Activated CD4-positive, alpha-beta memory T cell treated with anti-CD3 and anti-CD28 coated beads for 36 hours (primary cell): ENCODE data around the gene KCNJ18. TPM values are rescaled to one million over a fixed set of nuclear protein-coding genes. Genes with fewer than 3 reads are reported as not detected.
"Not testable (repeated sequence)": the region's sequence is repeated elsewhere in the genome, so short reads cannot be mapped to it uniquely, and the experiment has no call there.

Source experiments
- CTCF ChIA-PET: fragments of 350-600 bp; sonication (Branson Sonifier 250); formaldehyde crosslinking; loops from one replicate; lab custom pipeline; 2021; ENCODE audit warnings: antibody characterized with exemption, inconsistent platforms; lab: Charles Lee
- POLR2A ChIA-PET: fragments of 350-600 bp; sonication (Branson Sonifier 250); formaldehyde crosslinking; loops from one replicate; lab custom pipeline; 2021; ENCODE audit warnings: antibody characterized with exemption; lab: Charles Lee
- DNase-seq: peaks from one replicate; pipeline ENCODE4 v3.0.0-alpha.2; 2020
- H3K27ac Mint-ChIP-seq: one replicate; pipeline ENCODE4 v1.8.0; 2021; ENCODE audit warnings: mixed read lengths
- H3K27me3 Mint-ChIP-seq: one replicate; pipeline ENCODE4 v1.8.0; 2021; ENCODE audit warnings: mixed read lengths
- H3K36me3 Mint-ChIP-seq: one replicate; pipeline ENCODE4 v1.8.0; 2021; ENCODE audit warnings: mixed read lengths
- H3K4me1 Mint-ChIP-seq: one replicate; pipeline ENCODE4 v1.8.0; 2021; ENCODE audit warnings: low read depth, mixed read lengths
- H3K4me3 Mint-ChIP-seq: one replicate; pipeline ENCODE4 v1.8.0; 2021; ENCODE audit warnings: mild to moderate bottlenecking, mixed read lengths
- H3K9me3 Mint-ChIP-seq: one replicate; pipeline ENCODE4 v1.8.0; 2021; ENCODE audit warnings: mixed read lengths
- intact Hi-C: fragments of 100-400 bp; cut with micrococcal nuclease; formaldehyde crosslinking; loops from one replicate; pipeline ENCODE4 v1.15.1; 2023
- total RNA-seq, 2 experiments: library from RNA; stranded (reverse); gene quantifications; one replicate each; pipeline ENCODE4 v1.2.3, GENCODE V29; 2021

The KCNJ18 gene
- total RNA-seq, 2 experiments from 2014 or later: not detected

GRCh38 chr17:21703891-21704872, 11.9 kb downstream of the KCNJ18 start:
- H3K27me3 Mint-ChIP-seq, intact Hi-C loops, H3K27ac Mint-ChIP-seq, CTCF ChIA-PET, H3K9me3 Mint-ChIP-seq, H3K4me3 Mint-ChIP-seq, H3K36me3 Mint-ChIP-seq, H3K4me1 Mint-ChIP-seq, DNase-seq, POLR2A ChIA-PET: not testable (repeated sequence)

- H3K27ac Mint-ChIP-seq: no peak overlapping the region
- H3K9me3 Mint-ChIP-seq: peaks cover 4% of the 10 kb centered on the region
- POLR2A ChIA-PET: no interaction called here
- no peak overlapping the region for H3K4me3 Mint-ChIP-seq
- intact Hi-C loops: no loop called here
- CTCF ChIA-PET: no interaction called here
- H3K4me1 Mint-ChIP-seq: no peaks in the 10 kb centered on the region
- no peaks in the 10 kb centered on the region for H3K27me3 Mint-ChIP-seq
- H3K36me3 Mint-ChIP-seq: no peaks in the 10 kb centered on the region
- DNase-seq: no peak
Measured at GRCh38 chr17:21705021-21705601, 12.8 kb downstream of the KCNJ18 start.

- CTCF ChIA-PET, DNase-seq, H3K4me3 Mint-ChIP-seq, H3K36me3 Mint-ChIP-seq, intact Hi-C loops, H3K9me3 Mint-ChIP-seq, H3K27me3 Mint-ChIP-seq, H3K4me1 Mint-ChIP-seq, H3K27ac Mint-ChIP-seq, POLR2A ChIA-PET: not testable (repeated sequence)
Measured at GRCh38 chr17:21705746-21706145, 13.4 kb downstream of the KCNJ18 start.

GRCh38 chr17:21706546-21706945, 14.2 kb downstream of the KCNJ18 start:
- H3K4me1 Mint-ChIP-seq, POLR2A ChIA-PET, intact Hi-C loops, DNase-seq, H3K9me3 Mint-ChIP-seq, H3K27ac Mint-ChIP-seq, CTCF ChIA-PET, H3K36me3 Mint-ChIP-seq, H3K27me3 Mint-ChIP-seq, H3K4me3 Mint-ChIP-seq: not testable (repeated sequence)

DNA sequence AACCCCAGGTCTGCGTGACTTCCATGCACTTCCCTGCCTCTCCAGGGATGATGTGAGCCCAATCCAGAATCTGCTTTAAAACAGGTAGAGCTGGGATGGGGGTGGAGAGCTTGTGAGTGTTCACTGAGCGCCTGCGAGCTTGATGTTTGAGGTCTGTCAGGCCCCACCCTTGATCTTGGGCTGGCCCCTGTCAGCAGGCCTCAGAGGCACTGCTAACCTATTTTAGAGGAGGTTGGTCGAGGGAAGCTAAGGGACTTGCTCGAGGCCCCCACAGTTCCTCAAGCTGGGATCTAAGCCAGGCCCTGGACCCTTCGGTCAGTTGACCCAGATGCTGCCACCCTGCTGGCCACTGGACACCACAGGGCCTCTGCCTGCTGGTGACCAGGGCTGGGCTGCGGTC, 14.8 kb downstream of the KCNJ18 start:
- intact Hi-C loops, H3K4me1 Mint-ChIP-seq, H3K27me3 Mint-ChIP-seq, H3K4me3 Mint-ChIP-seq, H3K36me3 Mint-ChIP-seq, POLR2A ChIA-PET, CTCF ChIA-PET, H3K9me3 Mint-ChIP-seq, H3K27ac Mint-ChIP-seq, DNase-seq: not testable (repeated sequence)

GRCh38 chr17:21707711-21708611, 15.6 kb downstream of the KCNJ18 start:
- H3K36me3 Mint-ChIP-seq, CTCF ChIA-PET, H3K27ac Mint-ChIP-seq: not testable (repeated sequence)

GRCh38 chr17:21708612-21709535, 16.6 kb downstream of the KCNJ18 start:
- DNase-seq, intact Hi-C loops, H3K36me3 Mint-ChIP-seq, CTCF ChIA-PET, H3K9me3 Mint-ChIP-seq, H3K27me3 Mint-ChIP-seq, H3K4me3 Mint-ChIP-seq, POLR2A ChIA-PET, H3K4me1 Mint-ChIP-seq, H3K27ac Mint-ChIP-seq: not testable (repeated sequence)

More at GRCh38 chr17:21707711-21708611, 15.6 kb downstream of the KCNJ18 start:
- POLR2A ChIA-PET, intact Hi-C loops, H3K27me3 Mint-ChIP-seq, H3K4me1 Mint-ChIP-seq, DNase-seq, H3K9me3 Mint-ChIP-seq, H3K4me3 Mint-ChIP-seq: not testable (repeated sequence)

DNA sequence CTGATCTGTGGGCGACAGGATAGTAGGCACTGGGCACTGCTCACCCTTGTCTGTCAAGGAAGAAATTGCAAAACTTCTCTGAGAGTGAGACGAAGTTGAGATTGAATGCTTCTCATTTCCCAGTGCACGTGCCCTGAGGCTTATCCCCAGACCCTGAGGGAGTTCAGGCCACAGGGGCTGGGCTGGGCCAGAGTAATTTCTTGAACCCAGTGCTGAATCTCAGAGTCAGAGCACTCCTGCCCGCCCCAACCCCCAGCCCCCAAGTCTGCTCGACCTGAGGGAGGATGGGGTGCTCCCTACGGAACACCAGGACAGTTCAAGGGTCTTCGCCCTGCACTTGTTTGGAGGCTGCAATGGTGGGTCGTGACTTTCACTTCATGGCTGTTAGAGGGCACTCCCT, 17.7 kb downstream of the KCNJ18 start:
- H3K4me3 Mint-ChIP-seq, H3K4me1 Mint-ChIP-seq, DNase-seq, H3K27me3 Mint-ChIP-seq, CTCF ChIA-PET, intact Hi-C loops, H3K9me3 Mint-ChIP-seq, H3K36me3 Mint-ChIP-seq, H3K27ac Mint-ChIP-seq, POLR2A ChIA-PET: not testable (repeated sequence)

DNA sequence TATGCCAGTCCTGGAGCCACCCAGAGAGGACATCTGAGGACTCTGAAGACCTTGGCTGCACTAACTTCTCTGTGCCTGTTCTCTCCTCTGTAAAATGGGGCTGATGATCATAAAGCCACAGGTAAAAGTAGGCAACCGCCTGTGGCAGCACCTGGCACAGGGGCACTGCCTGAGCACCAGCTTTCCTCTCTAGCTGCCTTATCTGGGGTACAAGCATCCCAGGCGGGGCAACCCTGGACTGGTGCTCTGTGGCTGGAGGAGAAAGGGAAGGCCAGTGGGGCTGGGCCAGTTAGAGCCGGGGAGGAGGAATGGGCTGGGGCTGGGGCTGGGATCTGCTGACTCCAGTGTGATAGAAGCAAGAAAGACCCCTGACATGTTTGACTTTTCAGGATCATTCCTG, 18.2 kb downstream of the KCNJ18 start:
- not testable (repeated sequence) for H3K4me1 Mint-ChIP-seq

DNA sequence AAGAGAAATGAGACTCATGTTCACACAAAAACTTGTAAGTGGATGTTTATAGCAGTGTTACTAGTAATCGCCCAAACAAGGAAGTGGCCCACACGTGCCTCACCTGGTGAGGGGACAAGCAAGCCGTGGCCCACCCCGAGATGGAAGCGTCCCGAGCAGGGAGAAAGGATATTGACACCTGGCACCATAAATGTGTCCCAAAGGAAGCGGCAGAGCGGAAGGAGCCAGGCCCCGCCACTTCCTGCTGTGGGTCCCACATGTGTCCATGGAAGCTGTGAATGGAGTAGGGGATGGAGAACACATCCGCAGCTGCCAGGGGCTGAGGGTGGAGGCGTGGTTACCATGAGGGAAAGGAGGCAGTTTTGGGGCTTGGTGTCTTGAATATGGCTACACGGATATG, 18.9 kb downstream of the KCNJ18 start:
- Mint-ChIP-seq H3K27ac (no peak overlapping the region), H3K4me1 (no peaks in the 10 kb centered on the region), H3K4me3 (no peak overlapping the region), H3K27me3 (no peaks in the 10 kb centered on the region), H3K36me3 (no peaks in the 10 kb centered on the region), H3K9me3 (no peaks in the 10 kb centered on the region)
- ChIA-PET CTCF (no interaction called here), POLR2A (no interaction called here)
- no peak for DNase-seq
- intact Hi-C loops: no loop called here

More for the DNA sequence above, 18.2 kb downstream of the KCNJ18 start:
- H3K27ac Mint-ChIP-seq, CTCF ChIA-PET, POLR2A ChIA-PET, DNase-seq, H3K9me3 Mint-ChIP-seq, H3K27me3 Mint-ChIP-seq, intact Hi-C loops, H3K36me3 Mint-ChIP-seq, H3K4me3 Mint-ChIP-seq: not testable (repeated sequence)

DNA sequence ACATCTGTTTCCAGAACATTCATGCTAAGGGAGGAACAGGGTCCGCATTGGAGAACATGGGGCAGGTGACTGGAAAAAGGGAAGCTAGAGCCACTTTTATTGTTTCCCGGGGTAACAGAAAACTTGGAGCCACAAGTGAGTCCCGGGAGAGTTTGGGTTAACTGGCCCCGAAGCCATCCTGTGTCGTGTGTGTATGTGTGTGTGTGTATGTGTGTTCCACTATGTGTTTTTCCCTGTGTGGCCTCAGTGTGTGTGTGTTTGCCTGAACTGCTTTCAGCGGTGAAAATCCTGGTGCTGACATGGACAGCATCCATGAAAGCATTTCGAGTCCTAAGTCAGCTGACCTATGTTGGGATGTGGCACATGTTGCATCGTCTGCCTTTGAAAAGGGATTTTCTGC, 20.7 kb downstream of the KCNJ18 start:
- H3K4me1 Mint-ChIP-seq, intact Hi-C loops, DNase-seq, H3K36me3 Mint-ChIP-seq, H3K27ac Mint-ChIP-seq, H3K4me3 Mint-ChIP-seq, CTCF ChIA-PET, H3K27me3 Mint-ChIP-seq, POLR2A ChIA-PET, H3K9me3 Mint-ChIP-seq: not testable (repeated sequence)
